D721Med (cell line): Measurements from ENCODE around the gene CYP1B1.

ENCODE experiments used
- DNase-seq: peaks from one replicate; pipeline ENCODE4 v3.0.0; 2011; ENCODE audit warnings: low spot score; ENCODE audit not compliant: insufficient read length
- FAIRE-seq: peaks from 2 replicates; lab custom pipeline; 2011; peaks lifted over from hg19 to GRCh38; lab: Jason Lieb, UNC
- CTCF ChIP-seq: IDR thresholded peaks from 2 replicates; pipeline ENCODE4 v1.5.1; 2012; ENCODE audit warnings: mild to moderate bottlenecking, control low read depth; ENCODE audit not compliant: insufficient read depth; ENCODE audit errors: missing control alignments

Gene CYP1B1

GRCh38 chr2:38098421-38099098 is 22.6 kb upstream of the CYP1B1 start:
- FAIRE-seq (no peak), DNase-seq (no peak)
- no peak for TF ChIP-seq CTCF

GRCh38 chr2:38097988-38098385 is 22.0 kb upstream of the CYP1B1 start:
- DNase-seq = no peak
- no peak for TF ChIP-seq CTCF
- no peak for FAIRE-seq

GRCh38 chr2:38097258-38097987 is 21.5 kb upstream of the CYP1B1 start:
- no peak for TF ChIP-seq CTCF
- DNase-seq (no peak), FAIRE-seq (no peak)

GRCh38 chr2:38095996-38096861 is 20.3 kb upstream of the CYP1B1 start:
- DNase-seq (no peak), FAIRE-seq (no peak)
- TF ChIP-seq CTCF = no peak

- DNase-seq (no peak), FAIRE-seq (no peak)
- no peak for TF ChIP-seq CTCF
Observed at GRCh38 chr2:38095079-38095995, 19.4 kb upstream of the CYP1B1 start.

GRCh38 chr2:38093527-38094165 is 17.7 kb upstream of the CYP1B1 start:
- FAIRE-seq (no peak), DNase-seq (no peak)

More at GRCh38 chr2:38093527-38094165, 17.7 kb upstream of the CYP1B1 start:
- TF ChIP-seq CTCF = no peak
